ENCODE results near the gene MBNL2. TPM values are rescaled to one million over a fixed set of nuclear protein-coding genes. Genes with fewer than 3 reads are reported as not detected.

The MBNL2 gene
- total RNA-seq, 1 experiment from 2014 or later: 0.17 TPM

DNA sequence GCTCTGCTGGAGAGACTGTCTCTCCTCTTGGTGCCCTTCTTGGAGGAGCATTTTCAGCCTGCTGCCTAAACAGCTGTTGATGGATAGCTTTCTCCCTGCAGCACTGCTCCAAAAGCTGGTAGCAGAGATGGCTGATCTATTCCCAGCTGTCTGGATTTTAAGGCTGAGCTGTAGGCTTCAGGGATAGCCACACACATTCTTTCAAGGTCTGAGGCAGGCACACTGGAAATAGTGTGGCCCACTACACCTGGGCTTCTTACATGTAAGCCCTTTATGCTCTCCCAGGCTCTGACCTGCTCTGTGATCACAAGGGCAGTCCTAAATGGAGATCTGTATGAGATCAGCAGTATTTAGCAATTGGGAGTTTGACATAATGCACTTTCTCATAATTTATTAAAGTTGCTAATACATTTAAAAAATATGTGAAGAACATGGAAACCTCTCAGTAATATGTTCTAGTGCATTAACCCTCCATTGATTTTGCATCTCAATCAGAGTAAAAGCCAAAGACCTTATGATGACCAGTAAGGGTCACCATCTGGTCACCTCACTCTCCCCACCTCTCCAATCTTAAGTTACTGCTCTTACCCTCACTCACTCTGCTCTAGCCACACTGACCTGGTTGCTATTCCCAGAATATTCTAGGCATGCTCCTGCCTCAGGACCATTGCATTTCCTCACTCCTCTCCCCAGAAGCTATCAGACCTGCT is 91.6 kb downstream of the MBNL2 start:
- H3K27ac Mint-ChIP-seq: no peak overlapping the region
- H3K27me3 ChIP-seq (ENCODE audit: insufficient read depth, low read length): no peaks in the 10 kb centered on the region
- no peaks in the 10 kb centered on the region for H4K20me1 ChIP-seq (ENCODE audit: control insufficient read depth, insufficient read depth, insufficient read length)
- H3K4me1 ChIP-seq (ENCODE audit: insufficient read depth, low read length): no peaks in the 10 kb centered on the region
- H4K8ac ChIP-seq (replicated peaks; ENCODE audit: insufficient read length, low read depth, low read length): no peak overlapping the region
- no peak overlapping the region for H2BK15ac ChIP-seq (ENCODE audit: low read depth, low read length)
- H3K79me1 ChIP-seq (ENCODE audit: insufficient read depth, low read depth, low read length, poor library complexity, severe bottlenecking): no peaks in the 10 kb centered on the region
- H4K91ac ChIP-seq (ENCODE audit: insufficient read length, low read depth, low read length): no peak overlapping the region
- H2AFZ ChIP-seq (ENCODE audit: low read length): no peak overlapping the region
- H2BK120ac ChIP-seq (ENCODE audit: low read depth, low read length, poor library complexity, severe bottlenecking): no peak overlapping the region
- H2AK5ac ChIP-seq (ENCODE audit: insufficient read length, low read length): no peak overlapping the region
- H3K4me2 ChIP-seq (ENCODE audit: insufficient read depth, insufficient read length, low read length): no peak overlapping the region
- no peaks in the 10 kb centered on the region for H3K36me3 Mint-ChIP-seq (ENCODE audit: insufficient read depth in 1 of 3, low read depth in 3 of 3)
- peaks cover 2% of the 10 kb centered on the region for H3K27me3 Mint-ChIP-seq (ENCODE audit: low read depth)
- no peak overlapping the region for H3T11ph ChIP-seq (ENCODE audit: low read length)
- no peak overlapping the region for H2BK5ac ChIP-seq (ENCODE audit: insufficient read length, low read length)
- no peak for DNase-seq
- no peak overlapping the region for H3K27ac ChIP-seq (ENCODE audit: insufficient read length, low read depth, low read length)
- H3K4ac ChIP-seq (ENCODE audit: low read depth, low read length): no peak overlapping the region
- no peak overlapping the region for H3K56ac ChIP-seq (ENCODE audit: insufficient read length, low read depth, low read length)
- no peak overlapping the region for H3K9ac ChIP-seq (ENCODE audit: extremely low read depth, insufficient read length, low read length)
- no peak overlapping the region for H3K23ac ChIP-seq (ENCODE audit: insufficient read length, low read depth, low read length)
- H2BK12ac ChIP-seq (ENCODE audit: insufficient read length, low read depth, low read length): no peak overlapping the region
- H3K79me2 ChIP-seq (ENCODE audit: insufficient read depth, low read length): no peaks in the 10 kb centered on the region
- no peaks in the 10 kb centered on the region for H3K23me2 ChIP-seq (ENCODE audit: insufficient read length, low read depth, low read length, poor library complexity, severe bottlenecking)
- H2BK20ac ChIP-seq (ENCODE audit: low read depth, low read length, poor library complexity, severe bottlenecking): no peak overlapping the region
- no peak overlapping the region for H3K14ac ChIP-seq (ENCODE audit: insufficient read depth, low read length)
- H3K9me3 ChIP-seq (ENCODE audit: control insufficient read depth, low read depth, low read length): no peaks in the 10 kb centered on the region
- H3K18ac ChIP-seq (ENCODE audit: insufficient read length, low read depth, low read length): no peak overlapping the region
- no peak overlapping the region for H3K4me3 Mint-ChIP-seq
- H3K4me1 Mint-ChIP-seq: peaks cover 2% of the 10 kb centered on the region in 2 experiments; a peak in 3 of 4 replicates
- TF ChIP-seq, protein P1, sequence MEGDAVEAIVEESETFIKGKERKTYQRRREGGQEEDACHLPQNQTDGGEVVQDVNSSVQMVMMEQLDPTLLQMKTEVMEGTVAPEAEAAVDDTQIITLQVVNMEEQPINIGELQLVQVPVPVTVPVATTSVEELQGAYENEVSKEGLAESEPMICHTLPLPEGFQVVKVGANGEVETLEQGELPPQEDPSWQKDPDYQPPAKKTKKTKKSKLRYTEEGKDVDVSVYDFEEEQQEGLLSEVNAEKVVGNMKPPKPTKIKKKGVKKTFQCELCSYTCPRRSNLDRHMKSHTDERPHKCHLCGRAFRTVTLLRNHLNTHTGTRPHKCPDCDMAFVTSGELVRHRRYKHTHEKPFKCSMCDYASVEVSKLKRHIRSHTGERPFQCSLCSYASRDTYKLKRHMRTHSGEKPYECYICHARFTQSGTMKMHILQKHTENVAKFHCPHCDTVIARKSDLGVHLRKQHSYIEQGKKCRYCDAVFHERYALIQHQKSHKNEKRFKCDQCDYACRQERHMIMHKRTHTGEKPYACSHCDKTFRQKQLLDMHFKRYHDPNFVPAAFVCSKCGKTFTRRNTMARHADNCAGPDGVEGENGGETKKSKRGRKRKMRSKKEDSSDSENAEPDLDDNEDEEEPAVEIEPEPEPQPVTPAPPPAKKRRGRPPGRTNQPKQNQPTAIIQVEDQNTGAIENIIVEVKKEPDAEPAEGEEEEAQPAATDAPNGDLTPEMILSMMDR (conservative IDR thresholded peaks at IDR 0.05): no peak
- H3K9me3 Mint-ChIP-seq: no peaks in the 10 kb centered on the region
- no peak overlapping the region for H4K5ac ChIP-seq (ENCODE audit: insufficient read length, low read depth, low read length)

All from H9 (cell line).